Right renal pelvis (tissue), 4 donors: ENCODE measurements around the gene DUSP5. TPM values are rescaled to one million over a fixed set of nuclear protein-coding genes. Genes with fewer than 3 reads are reported as not detected.

Source experiments
- DNase-seq, 4 donors: peaks; one replicate each; pipeline ENCODE4 v3.0.0-alpha.2; 2013; ENCODE audit warnings: low read depth in 4 of 4, low spot score in 3 of 4, missing footprints in 1 of 4
- polyA plus RNA-seq, 4 donors: library from polyadenylated mRNA; unstranded; fragments of 120-200 nt; gene quantifications; one replicate each; pipeline ENCODE4 v1.2.1, GENCODE V29; 2013; ENCODE audit not compliant: insufficient read length in 4 of 4

DUSP5 gene
- polyA plus RNA-seq, 4 donors: 11.8 to 13.3 (median 12.9) TPM

DNA sequence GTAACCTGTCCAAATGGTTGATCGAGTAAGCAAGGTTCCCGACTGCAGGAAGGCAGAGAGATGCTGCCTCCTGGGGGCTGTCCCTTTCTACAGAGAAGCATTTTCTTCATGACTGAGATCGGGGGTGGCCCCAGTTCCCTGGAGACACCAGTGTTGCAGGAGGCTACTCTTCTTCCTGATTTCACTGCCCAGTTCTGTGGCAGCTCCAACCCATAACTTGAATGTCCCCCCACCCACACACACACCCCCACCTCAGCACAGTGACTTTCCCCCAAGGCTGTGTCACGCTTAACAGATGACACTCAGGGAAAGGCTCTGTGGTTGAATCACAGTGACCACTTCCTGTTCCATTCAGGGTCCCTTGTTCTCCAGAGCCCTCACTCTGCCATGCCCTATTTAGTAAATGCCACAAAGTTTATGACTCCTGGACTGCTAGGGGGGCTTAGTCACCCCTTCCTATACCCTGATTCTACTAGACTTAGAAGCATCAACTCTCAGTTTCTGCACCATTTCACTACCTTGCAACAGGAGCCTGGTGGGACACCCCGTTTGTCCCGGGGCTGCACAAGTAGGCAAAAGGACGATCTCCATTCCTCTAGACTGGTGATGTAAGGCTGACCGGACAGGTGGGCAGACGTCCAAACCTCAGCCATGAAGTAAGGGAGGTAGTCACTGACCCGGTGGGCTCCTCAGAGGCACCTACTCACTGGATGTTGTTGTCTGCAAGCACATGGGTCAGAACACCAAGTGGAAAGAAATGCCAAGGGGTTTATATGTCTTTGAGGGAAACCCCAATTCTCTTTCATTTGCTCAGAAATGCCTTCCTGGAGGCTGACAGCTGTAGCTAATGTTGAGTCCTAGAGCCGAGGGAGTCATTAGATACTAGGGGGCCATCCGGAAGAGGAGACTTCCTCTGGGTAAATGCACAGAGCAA lies 38.5 kb downstream of the DUSP5 start:
- DNase-seq: no peak

GRCh38 chr10:110539091-110539490 lies 41.4 kb downstream of the DUSP5 start:
- no peak for DNase-seq

DNA sequence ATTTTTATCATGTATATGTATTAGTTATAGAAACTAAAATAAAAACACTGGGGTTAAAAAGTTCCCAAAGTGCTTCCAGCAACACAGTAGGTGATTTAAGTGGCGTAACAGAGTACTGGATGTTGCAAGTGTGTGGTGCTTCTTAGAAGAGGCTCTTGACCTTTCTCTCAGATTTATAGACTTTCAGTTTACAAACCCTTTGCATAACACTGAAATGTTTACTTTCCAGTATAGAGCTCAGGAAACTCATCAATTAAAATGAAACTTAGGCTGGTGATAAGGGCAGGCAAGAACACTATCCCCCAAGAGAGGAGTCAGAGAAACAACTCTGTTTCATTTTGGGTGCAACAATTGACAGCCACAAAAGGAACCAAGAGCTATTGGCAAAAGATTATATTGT lies 42.3 kb downstream of the DUSP5 start:
- DNase-seq: no peak

DNA sequence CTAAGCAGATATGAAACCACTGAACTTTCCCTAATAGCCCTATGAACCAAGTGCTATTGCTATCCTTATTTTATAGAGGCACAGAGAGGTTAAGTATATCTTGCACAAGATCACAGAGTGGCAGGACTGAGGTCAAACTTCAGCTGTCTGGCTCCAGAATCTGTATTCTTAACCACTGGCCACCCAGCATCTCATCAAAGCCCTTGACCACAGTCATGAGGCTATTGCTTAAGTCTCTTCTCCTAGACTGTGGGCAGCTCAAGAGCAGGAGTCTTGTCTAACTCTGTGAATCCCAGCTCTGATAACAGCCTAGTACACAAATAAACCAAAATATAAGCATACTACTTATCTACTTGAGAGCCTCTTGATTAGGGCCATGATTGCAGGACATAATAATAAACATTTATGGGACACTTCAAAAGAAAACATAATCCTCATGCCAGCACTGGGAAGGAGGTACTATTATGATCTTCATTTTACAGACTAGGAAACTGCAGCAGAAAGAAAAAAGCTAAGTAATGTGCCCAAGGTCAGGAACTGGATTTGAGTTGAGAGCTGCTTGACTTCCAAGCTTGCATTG lies 47.3 kb downstream of the DUSP5 start:
- DNase-seq: no peak

GRCh38 chr10:110546077-110546476 lies 48.4 kb downstream of the DUSP5 start:
- DNase-seq: no peak

DNA sequence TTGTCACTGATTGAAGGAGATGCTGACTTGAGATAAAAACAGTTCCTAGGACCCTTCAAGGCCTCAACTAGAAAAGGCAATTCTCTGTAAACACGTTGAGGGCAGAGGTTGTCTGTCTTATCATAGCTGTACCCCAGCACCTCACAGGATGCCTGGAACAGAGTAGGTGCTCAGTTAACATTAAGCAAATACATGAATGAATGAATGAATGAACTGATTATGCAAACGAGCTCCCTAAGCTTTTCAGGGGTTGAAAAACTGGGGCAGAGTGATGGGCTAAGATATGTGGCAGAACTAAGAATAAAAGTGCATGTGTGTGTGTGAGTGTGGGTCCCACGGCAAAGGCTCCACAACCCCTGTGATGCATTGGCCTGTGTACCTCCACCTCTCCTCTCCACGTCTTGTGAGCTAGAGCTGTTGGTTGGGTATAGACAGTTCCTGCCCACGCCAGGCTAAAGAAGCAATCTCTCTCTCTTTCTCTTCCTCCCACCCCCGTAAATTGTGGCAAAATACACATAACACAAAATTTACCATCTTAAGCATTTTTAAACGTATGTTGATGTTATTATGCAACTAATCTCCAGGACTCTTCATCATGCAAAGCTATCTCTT lies 48.9 kb downstream of the DUSP5 start:
- DNase-seq: no peak

GRCh38 chr10:110547139-110547761 lies 49.5 kb downstream of the DUSP5 start:
- DNase-seq: peak in 3 of 4 donors; percentile 38 to 51 (median 43)

- DNase-seq: no peak
These were observed 50.3 kb downstream of the DUSP5 start for GRCh38 chr10:110548002-110548401.

DNA sequence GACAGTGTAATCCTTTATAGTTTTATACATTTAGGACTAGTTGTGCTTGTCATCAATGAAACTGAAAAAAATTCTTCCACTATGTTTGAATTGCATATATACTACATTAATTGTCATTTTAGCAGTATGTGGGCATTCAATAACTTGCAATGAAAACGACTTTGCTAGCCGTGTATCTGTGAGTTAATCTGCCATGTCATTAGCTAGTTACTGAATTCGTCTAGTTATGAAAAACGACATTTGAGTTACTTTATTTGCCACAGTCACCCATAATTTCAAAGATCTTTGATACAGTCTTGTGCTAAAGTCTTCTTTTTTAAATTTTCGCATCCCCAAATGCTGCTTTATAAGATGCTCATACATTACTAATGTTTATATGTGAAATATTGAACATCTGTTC lies 51.5 kb downstream of the DUSP5 start:
- DNase-seq: no peak

- DNase-seq: no peak
These were observed 56.2 kb downstream of the DUSP5 start for GRCh38 chr10:110553905-110554304.

- DNase-seq: no peak
These were observed 58.6 kb downstream of the DUSP5 start for GRCh38 chr10:110556296-110556695.

GRCh38 chr10:110556969-110557601 lies 59.4 kb downstream of the DUSP5 start:
- peak in 1 of 4 donors; percentile 25 for DNase-seq

- DNase-seq: no peak
These were observed 60.3 kb downstream of the DUSP5 start for GRCh38 chr10:110558041-110558440.

GRCh38 chr10:110560012-110560411 lies 62.3 kb downstream of the DUSP5 start:
- DNase-seq: no peak

Other genes with a start within 250 kb of the DUSP5 start
- gene SMNDC1, start 193.0 kb upstream of the DUSP5 start, polyA plus RNA-seq: 10 to 100 TPM; 48.1 to 57.5 (median 56.0) TPM
- gene SMC3, start 69.8 kb downstream of the DUSP5 start, polyA plus RNA-seq: 100 to 1,000 TPM in 1 of 4 donors, 10 to 100 TPM in 3; 81.5 to 104 (median 98.7) TPM
- 1 to 10 TPM; 2.9 to 6.3 (median 4.9) TPM for gene RBM20, start 146.4 kb downstream of the DUSP5 start, polyA plus RNA-seq